Activated T-cell treated with anti-CD3 and anti-CD28 coated beads, Interleukin-2, amount 50 U/mL, for 24 hours (primary cell): ENCODE results near the gene ARID5B.

ENCODE experiments used
- DNase-seq: peaks from one replicate; pipeline ENCODE4 v3.0.0-alpha.2; 2020
- H3K27ac Mint-ChIP-seq: 2 replicates; pipeline ENCODE4 v1.8.0; 2020; ENCODE audit warnings: mild to moderate bottlenecking, mixed read lengths
- H3K27me3 Mint-ChIP-seq: 2 replicates; pipeline ENCODE4 v1.8.0; 2020; ENCODE audit warnings: mixed read lengths
- H3K36me3 Mint-ChIP-seq: 2 replicates; pipeline ENCODE4 v1.8.0; 2020; ENCODE audit warnings: low read depth, mixed read lengths
- H3K4me1 Mint-ChIP-seq: 2 replicates; pipeline ENCODE4 v1.8.0; 2020; ENCODE audit warnings: low read depth, mixed read lengths
- H3K4me3 Mint-ChIP-seq: 2 replicates; pipeline ENCODE4 v1.8.0; 2020; ENCODE audit warnings: mild to moderate bottlenecking, moderate library complexity, mixed read lengths
- H3K9me3 Mint-ChIP-seq: 2 replicates; pipeline ENCODE4 v1.8.0; 2020; ENCODE audit warnings: mixed read lengths

The ARID5B gene

GRCh38 chr10:61907011-61907410 lies 5.5 kb downstream of the ARID5B start:
- DNase-seq = no peak
- H3K9me3 Mint-ChIP-seq = peaks cover 2% of the 10 kb centered on the region
- H3K4me1 Mint-ChIP-seq = peaks cover 65% of the 10 kb centered on the region
- no peaks in the 10 kb centered on the region for H3K27me3 Mint-ChIP-seq
- peaks cover 78% of the 10 kb centered on the region for H3K36me3 Mint-ChIP-seq
- no peak overlapping the region for H3K4me3 Mint-ChIP-seq
- peak overlapping the region; percentile 26 for H3K27ac Mint-ChIP-seq

GRCh38 chr10:61907587-61907986 lies 6.1 kb downstream of the ARID5B start:
- no peak for DNase-seq
- Mint-ChIP-seq H3K9me3 (peaks cover 2% of the 10 kb centered on the region), H3K27me3 (no peaks in the 10 kb centered on the region), H3K4me1 (peaks cover 68% of the 10 kb centered on the region), H3K4me3 (no peak overlapping the region), H3K27ac (no peak overlapping the region), H3K36me3 (peaks cover 77% of the 10 kb centered on the region)

DNA sequence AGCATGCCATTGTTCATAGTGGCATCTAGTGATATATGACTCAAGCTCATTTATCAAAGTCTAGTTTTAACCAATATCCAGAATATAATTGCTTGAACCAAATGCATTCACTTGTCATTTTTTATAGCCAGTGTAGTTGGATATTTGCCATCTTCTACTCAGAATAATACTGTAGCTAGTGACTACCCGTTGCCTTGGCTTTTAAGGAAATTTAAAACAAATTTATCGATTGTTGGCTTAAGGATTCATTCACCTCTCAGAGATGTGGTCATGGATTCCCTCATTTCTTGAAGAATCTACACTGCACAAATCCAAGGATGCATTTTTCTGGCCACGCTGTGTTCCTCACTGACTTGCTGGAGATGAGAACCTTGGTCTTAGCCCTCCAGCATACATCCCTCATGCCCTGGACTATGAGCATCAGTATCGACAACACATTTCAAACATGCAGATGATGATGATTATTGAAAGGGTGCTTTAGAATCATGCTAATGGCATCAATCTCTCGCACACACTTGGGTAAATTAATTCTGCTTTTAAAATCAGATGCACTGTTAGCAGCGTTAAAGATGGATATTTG lies 8.8 kb downstream of the ARID5B start:
- no peak for DNase-seq
- no peaks in the 10 kb centered on the region for H3K27me3 Mint-ChIP-seq
- H3K4me3 Mint-ChIP-seq = no peak overlapping the region
- H3K36me3 Mint-ChIP-seq = peaks cover 83% of the 10 kb centered on the region
- peaks cover 2% of the 10 kb centered on the region for H3K9me3 Mint-ChIP-seq
- no peak overlapping the region for H3K27ac Mint-ChIP-seq
- H3K4me1 Mint-ChIP-seq = peaks cover 72% of the 10 kb centered on the region

DNA sequence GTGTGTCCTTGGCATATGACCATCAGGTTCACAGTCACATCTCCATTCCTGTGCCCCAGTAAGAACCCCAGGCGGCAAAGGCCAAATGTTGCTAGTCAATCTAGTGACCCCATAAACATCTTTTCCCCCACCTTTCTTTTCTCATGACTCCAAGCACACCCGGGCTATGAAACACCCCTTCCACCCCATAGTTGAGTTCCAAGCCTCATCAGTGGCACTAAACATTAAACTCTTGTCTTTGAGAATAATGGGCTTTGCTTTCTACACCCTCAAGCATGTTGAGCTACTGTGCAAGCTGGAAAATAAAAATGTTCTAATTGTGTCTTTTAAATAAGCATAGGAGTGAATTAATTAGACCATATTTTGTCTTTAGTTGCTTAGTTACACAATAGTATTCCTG lies 9.4 kb downstream of the ARID5B start:
- no peak for DNase-seq
- peaks cover 86% of the 10 kb centered on the region for H3K36me3 Mint-ChIP-seq
- peaks cover 69% of the 10 kb centered on the region for H3K4me1 Mint-ChIP-seq
- H3K9me3 Mint-ChIP-seq = peaks cover 2% of the 10 kb centered on the region
- H3K27ac Mint-ChIP-seq = no peak overlapping the region
- H3K27me3 Mint-ChIP-seq = no peaks in the 10 kb centered on the region
- no peak overlapping the region for H3K4me3 Mint-ChIP-seq

GRCh38 chr10:61911425-61911824 lies 9.9 kb downstream of the ARID5B start:
- peaks cover 66% of the 10 kb centered on the region for H3K4me1 Mint-ChIP-seq
- H3K36me3 Mint-ChIP-seq = peaks cover 88% of the 10 kb centered on the region
- H3K27ac Mint-ChIP-seq = peak overlapping the region; percentile 31
- no peak for DNase-seq
- H3K4me3 Mint-ChIP-seq = no peak overlapping the region
- peaks cover 2% of the 10 kb centered on the region for H3K9me3 Mint-ChIP-seq
- no peaks in the 10 kb centered on the region for H3K27me3 Mint-ChIP-seq

DNA sequence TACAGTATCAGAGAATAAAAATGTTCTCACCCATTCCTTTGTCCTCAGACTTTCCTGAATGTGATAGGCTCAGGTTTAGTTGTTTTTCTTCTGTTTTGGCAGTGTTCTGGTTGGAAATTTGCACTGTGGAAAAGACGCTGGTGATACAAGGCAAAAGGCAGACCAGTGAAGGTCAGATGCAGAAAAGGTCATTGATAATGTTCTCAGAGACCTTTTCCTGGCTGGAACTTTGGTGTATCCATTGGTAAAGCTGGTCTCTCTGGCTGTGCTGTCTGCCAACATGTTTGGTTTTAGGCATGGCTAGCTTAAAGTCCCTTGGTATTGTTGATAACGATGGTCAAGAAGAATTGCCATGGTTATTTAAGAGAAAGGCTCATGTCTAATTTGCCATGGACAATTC lies 11.5 kb downstream of the ARID5B start:
- DNase-seq = no peak
- no peak overlapping the region for H3K4me3 Mint-ChIP-seq
- H3K27ac Mint-ChIP-seq = no peak overlapping the region
- H3K27me3 Mint-ChIP-seq = no peaks in the 10 kb centered on the region
- H3K4me1 Mint-ChIP-seq = peaks cover 66% of the 10 kb centered on the region
- H3K36me3 Mint-ChIP-seq = peaks cover 91% of the 10 kb centered on the region
- H3K9me3 Mint-ChIP-seq = peaks cover 5% of the 10 kb centered on the region

- Mint-ChIP-seq H3K9me3 (peaks cover 5% of the 10 kb centered on the region), H3K27ac (peak overlapping the region; percentile 65), H3K27me3 (no peaks in the 10 kb centered on the region), H3K4me3 (no peak overlapping the region), H3K4me1 (peaks cover 67% of the 10 kb centered on the region), H3K36me3 (peaks cover 91% of the 10 kb centered on the region)
- DNase-seq = no peak
Measured at GRCh38 chr10:61918140-61918539, 16.6 kb downstream of the ARID5B start.

DNA sequence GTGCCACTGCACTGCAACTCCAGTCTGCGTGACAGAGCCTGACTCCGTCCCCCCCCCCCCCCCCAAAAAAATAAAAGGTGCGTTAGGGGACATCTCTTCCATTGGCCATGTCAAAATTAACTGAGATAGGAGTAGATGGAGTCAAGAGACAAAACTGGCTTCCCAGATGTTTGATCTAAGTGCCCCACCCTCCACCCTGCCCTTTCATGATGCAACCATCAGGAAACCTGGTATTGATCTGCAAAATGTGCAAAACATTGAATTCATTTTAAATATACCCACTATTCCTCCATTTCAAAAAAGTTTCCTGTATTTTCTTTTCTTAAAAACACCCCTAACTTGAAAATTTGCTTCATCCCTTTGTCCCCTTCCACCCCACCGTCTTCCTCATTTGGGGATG lies 17.5 kb downstream of the ARID5B start:
- Mint-ChIP-seq H3K4me1 (peaks cover 73% of the 10 kb centered on the region), H3K4me3 (no peak overlapping the region), H3K36me3 (peaks cover 91% of the 10 kb centered on the region), H3K9me3 (peaks cover 5% of the 10 kb centered on the region), H3K27me3 (no peaks in the 10 kb centered on the region), H3K27ac (peak overlapping the region; percentile 50)
- DNase-seq = no peak

DNA sequence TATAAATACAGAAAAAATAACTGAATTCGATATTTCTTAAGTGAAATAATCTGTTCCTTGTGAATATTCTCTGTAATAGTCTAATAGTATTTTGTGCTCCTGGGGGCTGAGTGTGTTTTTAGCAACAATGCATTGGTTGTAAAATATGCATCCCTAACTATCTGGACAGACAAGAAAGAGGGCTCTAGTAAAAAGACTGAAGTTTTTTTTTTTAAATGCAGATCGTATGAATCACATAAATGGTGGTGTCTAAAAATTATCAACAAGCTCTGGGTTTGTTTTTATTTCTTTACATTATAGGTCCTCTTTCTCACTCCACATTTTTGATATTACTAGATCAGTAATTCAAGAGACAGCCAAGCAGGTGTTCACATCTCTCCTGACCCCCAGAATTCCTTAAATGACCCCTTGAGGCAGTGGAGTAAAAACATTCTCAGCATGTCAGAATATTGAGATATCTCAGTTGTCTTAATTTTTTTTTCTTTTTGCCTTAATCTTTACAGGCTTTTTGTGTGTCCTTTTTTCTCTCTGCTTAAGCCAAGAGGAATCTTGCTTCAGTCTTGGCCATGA lies 18.2 kb downstream of the ARID5B start:
- Mint-ChIP-seq H3K4me3 (no peak overlapping the region), H3K36me3 (peaks cover 91% of the 10 kb centered on the region), H3K4me1 (peaks cover 74% of the 10 kb centered on the region), H3K27ac (no peak overlapping the region), H3K9me3 (peaks cover 5% of the 10 kb centered on the region), H3K27me3 (no peaks in the 10 kb centered on the region)
- no peak for DNase-seq

- Mint-ChIP-seq H3K36me3 (peaks cover 91% of the 10 kb centered on the region), H3K27ac (peak overlapping the region; percentile 22), H3K9me3 (peaks cover 5% of the 10 kb centered on the region), H3K4me1 (peaks cover 71% of the 10 kb centered on the region), H3K27me3 (no peaks in the 10 kb centered on the region), H3K4me3 (no peak overlapping the region)
- DNase-seq = no peak
Measured at GRCh38 chr10:61921143-61921542, 19.6 kb downstream of the ARID5B start.

- no peak overlapping the region for H3K4me3 Mint-ChIP-seq
- peaks cover 90% of the 10 kb centered on the region for H3K36me3 Mint-ChIP-seq
- DNase-seq = no peak
- peak overlapping the region; percentile 31 for H3K27ac Mint-ChIP-seq
- H3K4me1 Mint-ChIP-seq = peaks cover 55% of the 10 kb centered on the region
- no peaks in the 10 kb centered on the region for H3K9me3 Mint-ChIP-seq
- H3K27me3 Mint-ChIP-seq = no peaks in the 10 kb centered on the region
Measured at GRCh38 chr10:61923210-61923949, 21.9 kb downstream of the ARID5B start.

DNA sequence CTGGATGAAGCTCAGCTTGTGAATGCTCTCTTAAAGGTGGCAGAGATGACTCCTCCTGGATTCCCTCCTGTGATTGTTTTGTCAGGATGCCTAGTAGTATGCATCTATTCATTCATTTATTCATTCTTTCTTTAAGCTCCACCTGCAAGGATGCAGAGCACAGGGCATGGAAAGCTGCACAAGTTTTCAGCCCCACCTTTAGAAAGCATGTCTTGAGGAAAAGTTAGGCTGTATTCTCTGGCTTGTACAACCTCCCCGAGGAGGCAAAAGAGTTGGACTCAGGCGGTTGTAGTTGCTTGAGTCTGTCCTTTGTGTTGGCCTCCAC lies 22.4 kb downstream of the ARID5B start:
- H3K27me3 Mint-ChIP-seq = no peaks in the 10 kb centered on the region
- H3K4me3 Mint-ChIP-seq = no peak overlapping the region
- no peaks in the 10 kb centered on the region for H3K9me3 Mint-ChIP-seq
- DNase-seq = no peak
- peak overlapping the region; percentile 22 for H3K27ac Mint-ChIP-seq
- peaks cover 57% of the 10 kb centered on the region for H3K4me1 Mint-ChIP-seq
- H3K36me3 Mint-ChIP-seq = peaks cover 92% of the 10 kb centered on the region

DNA sequence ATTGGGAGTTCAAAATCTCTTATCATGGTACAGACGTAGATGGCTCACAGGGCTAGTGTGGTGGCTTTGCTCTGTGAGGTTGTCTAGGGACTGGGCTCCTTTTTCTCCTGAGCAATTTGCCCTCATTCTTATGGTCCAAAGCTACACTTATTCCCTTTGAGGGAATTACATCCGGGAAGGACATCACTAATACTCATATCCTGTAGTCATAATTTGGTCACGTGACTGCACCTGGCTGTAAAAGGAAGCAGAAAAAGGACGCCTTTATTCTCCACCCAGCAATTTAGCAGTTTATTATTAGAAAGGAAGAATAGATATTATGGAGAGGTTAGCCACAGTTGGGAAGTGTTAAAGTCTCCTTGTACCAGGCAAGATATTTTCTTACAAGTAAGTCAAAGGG lies 28.1 kb downstream of the ARID5B start:
- Mint-ChIP-seq H3K27me3 (no peaks in the 10 kb centered on the region), H3K36me3 (peaks cover 89% of the 10 kb centered on the region), H3K4me1 (peaks cover 56% of the 10 kb centered on the region), H3K9me3 (peaks cover 5% of the 10 kb centered on the region), H3K4me3 (no peak overlapping the region), H3K27ac (peak overlapping the region; percentile 9)
- DNase-seq = no peak

- Mint-ChIP-seq H3K36me3 (peaks cover 83% of the 10 kb centered on the region), H3K27ac (peak overlapping the region; percentile 26), H3K4me1 (peaks cover 68% of the 10 kb centered on the region), H3K27me3 (no peaks in the 10 kb centered on the region), H3K4me3 (no peak overlapping the region), H3K9me3 (peaks cover 5% of the 10 kb centered on the region)
- DNase-seq = no peak
Measured at GRCh38 chr10:61931620-61932332, 30.3 kb downstream of the ARID5B start.
